SK-N-SH (cell line): ENCODE results near the gene SLC38A7. TPM values are rescaled to one million over a fixed set of nuclear protein-coding genes. Genes with fewer than 3 reads are reported as not detected.

Experiments
- CTCF ChIA-PET: fragments of 300-600, 350-600 bp; formaldehyde crosslinking; extraction: SDS; loops from one replicate; lab custom pipeline; 2021; lab: Yijun Ruan, JAX
- POLR2A ChIA-PET: fragments of 350-600 bp; sonication (Branson Sonifier 250); formaldehyde crosslinking; extraction: SDS; loops from one replicate; lab custom pipeline; 2020; ENCODE audit warnings: antibody characterized with exemption, inconsistent platforms; lab: Yijun Ruan, JAX
- DNase-seq: peaks from one replicate; pipeline ENCODE4 v3.0.0; 2012
- H2AFZ ChIP-seq: fragments of 200-600 bp; sonication (generic); 2 replicates; pipeline ENCODE4 v1.8.1; 2016; ENCODE audit warnings: antibody characterized with exemption, mild to moderate bottlenecking, low read depth
- H3F3A ChIP-seq: fragments of 200-600 bp; sonication (generic); replicated peaks from 2 replicates; pipeline ENCODE3; 2016; ENCODE audit warnings: antibody characterized with exemption, mild to moderate bottlenecking; ENCODE audit not compliant: insufficient read depth
- H3K27ac ChIP-seq, 2 experiments: fragments of 200-500 bp in 1 of 2; fragments of 200-600 bp in 1 of 2; sonication (Bioruptor generic) in 1 of 2; sonication (generic), shearing (Covaris generic) in 1 of 2; 2 replicates each; pipeline versions ENCODE4 v1.5.1 to v1.6.1; 2014 to 2016; ENCODE audit warnings: low read depth in 2 of 2, inconsistent platforms in 1 of 2, low read length in 1 of 2, mild to moderate bottlenecking in 1 of 2, mixed read lengths in 1 of 2
- H3K27me3 ChIP-seq: fragments of 200-600 bp; sonication (generic), shearing (Covaris generic); 2 replicates; pipeline ENCODE4 v1.6.1; 2016; ENCODE audit warnings: mixed run types; ENCODE audit not compliant: insufficient read depth
- H3K36me3 ChIP-seq, 2 experiments: fragments of 200-500 bp in 1 of 2; fragments of 200-600 bp in 1 of 2; sonication (Bioruptor generic) in 1 of 2; sonication (generic) in 1 of 2; replicated peaks in 1 of 2; 2 replicates each; pipeline versions ENCODE3 to v1.5.1; 2014 to 2016; ENCODE audit warnings: low read length in 1 of 2, mild to moderate bottlenecking in 1 of 2; ENCODE audit not compliant: insufficient read depth in 2 of 2, control insufficient read depth in 1 of 2
- H3K4me1 ChIP-seq, 2 experiments: fragments of 200-500 bp in 1 of 2; fragments of 200-600 bp in 1 of 2; sonication (Bioruptor generic) in 1 of 2; sonication (generic), shearing (Covaris generic) in 1 of 2; 2 replicates each; pipeline versions ENCODE4 v1.5.1 to v1.6.1; 2014 to 2016; ENCODE audit warnings: low read depth in 1 of 2, low read length in 1 of 2, mixed run types in 1 of 2; ENCODE audit not compliant: insufficient read depth in 2 of 2, control insufficient read depth in 1 of 2
- H3K4me2 ChIP-seq: fragments of 200-600 bp; sonication (generic), shearing (Covaris generic); 2 replicates; pipeline ENCODE4 v1.6.1; 2017; ENCODE audit warnings: mixed run types
- H3K4me3 ChIP-seq, 2 experiments: fragments of 200-500 bp in 1 of 2; fragments of 200-600 bp in 1 of 2; sonication (Bioruptor generic) in 1 of 2; sonication (generic), shearing (Covaris generic) in 1 of 2; 2 replicates each; pipeline versions ENCODE4 v1.5.1 to v1.8.1; 2014 to 2016; ENCODE audit warnings: low read depth in 2 of 2, inconsistent platforms in 1 of 2, low read length in 1 of 2, mild to moderate bottlenecking in 1 of 2, mixed read lengths in 1 of 2, moderate library complexity in 1 of 2
- H3K79me2 ChIP-seq: fragments of 200-600 bp; sonication (generic); 2 replicates; pipeline ENCODE4 v1.8.1; 2017; ENCODE audit warnings: mild to moderate bottlenecking; ENCODE audit not compliant: insufficient read depth
- H3K9ac ChIP-seq: fragments of 200-600 bp; sonication (generic); 2 replicates; pipeline ENCODE4 v1.6.1; 2017; ENCODE audit warnings: mixed run types
- H3K9me2 ChIP-seq: fragments of 200-600 bp; sonication (generic); 2 replicates; pipeline ENCODE4 v1.6.1; 2017; ENCODE audit warnings: mixed run types
- H3K9me3 ChIP-seq: fragments of 200-600 bp; sonication (generic); 2 replicates; pipeline ENCODE4 v1.6.1; 2017; ENCODE audit warnings: mixed run types, mild to moderate bottlenecking, moderate library complexity
- H4K20me1 ChIP-seq: fragments of 200-600 bp; sonication (generic); 2 replicates; pipeline ENCODE4 v1.6.1; 2017; ENCODE audit warnings: mild to moderate bottlenecking, mixed run types; ENCODE audit not compliant: insufficient read depth
- ELF1 ChIP-seq: IDR thresholded peaks from 2 replicates; pipeline ENCODE4 v1.4.0; 2012
- FOSL2 ChIP-seq: IDR thresholded peaks from 2 replicates; pipeline ENCODE4 v1.4.0; 2012; ENCODE audit warnings: low read depth, mild to moderate bottlenecking, moderate library complexity, borderline replicate concordance
- FOXJ3 ChIP-seq: sonication (generic); formaldehyde crosslinking; IDR thresholded peaks from 2 replicates; pipeline ENCODE4 v1.5.1; 2020; ENCODE audit warnings: mild to moderate bottlenecking, missing genetic modification reagents
- GABPA ChIP-seq: IDR thresholded peaks from 2 replicates; pipeline ENCODE4 v1.4.0; 2012; ENCODE audit warnings: low read depth, mild to moderate bottlenecking
- JUND ChIP-seq: IDR thresholded peaks from 2 replicates; pipeline ENCODE4 v1.4.0; 2012
- MEF2A ChIP-seq: IDR thresholded peaks from 2 replicates; pipeline ENCODE4 v1.4.0; 2012; ENCODE audit warnings: low read depth, borderline replicate concordance
- MXI1 ChIP-seq: IDR thresholded peaks from 2 replicates; pipeline ENCODE4 v1.6.1; 2012; ENCODE audit warnings: mild to moderate bottlenecking, low read depth, low read length, improper control_type of control experiment
- NRF1 ChIP-seq: IDR thresholded peaks from 2 replicates; pipeline ENCODE4 v1.6.1; 2012; ENCODE audit warnings: low read depth, mild to moderate bottlenecking, low read length
- PBX3 ChIP-seq: IDR thresholded peaks from 2 replicates; pipeline ENCODE4; 2012
- RAD21 ChIP-seq: IDR thresholded peaks from 2 replicates; pipeline ENCODE4 v1.6.1; 2012; ENCODE audit warnings: mild to moderate bottlenecking, low read length
- RCOR1 ChIP-seq: fragments of 150-350 bp; IDR thresholded peaks from 2 replicates; pipeline ENCODE4 v1.6.1; 2017; ENCODE audit warnings: antibody characterized with exemption, low read length
- SIN3A ChIP-seq: IDR thresholded peaks from 2 replicates; pipeline ENCODE4 v1.6.1; 2012; ENCODE audit warnings: low read depth, mild to moderate bottlenecking, low read length, moderate library complexity, borderline replicate concordance
- SMC3 ChIP-seq: IDR thresholded peaks from 2 replicates; pipeline ENCODE4 v1.6.1; 2012; ENCODE audit warnings: low read depth, low read length, improper control_type of control experiment
- TEAD4 ChIP-seq: IDR thresholded peaks from 2 replicates; pipeline ENCODE4 v1.4.0; 2012; ENCODE audit warnings: mild to moderate bottlenecking, borderline replicate concordance; ENCODE audit not compliant: insufficient read depth
- USF1 ChIP-seq: IDR thresholded peaks from 2 replicates; pipeline ENCODE4 v1.4.0; 2012; ENCODE audit warnings: low read depth, borderline replicate concordance
- YY1 ChIP-seq: IDR thresholded peaks from 2 replicates; pipeline ENCODE4 v1.4.0; 2012; ENCODE audit warnings: low read depth, mild to moderate bottlenecking
- ZBTB33 ChIP-seq: IDR thresholded peaks from 2 replicates; pipeline ENCODE4 v1.4.0; 2012; ENCODE audit warnings: low read depth, borderline replicate concordance
- WGBS: methylation state at CpG from one replicate; pipeline ENCODE4 v1.1.6; 2017; ENCODE audit warnings: low lambda C conversion rate; 5-methylcytosine and 5-hydroxymethylcytosine counted together
- polyA plus RNA-seq, 3 experiments: library from polyadenylated mRNA; depleted of rRNA; stranded (reverse); fragments of >200 nt; gene quantifications; 2 replicates each; pipeline ENCODE4 v1.2.3, GENCODE V29; 2012
- TF ChIP-seq, protein P1 (sequence below): fragments of 150-350 bp; IDR thresholded peaks from 2 replicates; pipeline ENCODE4 v1.6.1; 2017; ENCODE audit warnings: antibody characterized with exemption, low read length, low read depth, borderline replicate concordance
- TF ChIP-seq, protein P2 (sequence below): fragments of 150-350 bp; IDR thresholded peaks from 2 replicates; pipeline ENCODE4 v1.6.1; 2016; ENCODE audit warnings: mild to moderate bottlenecking, low read depth, low read length

SLC38A7 gene
- polyA plus RNA-seq, 1 of the 3 experiments (the other 2 are of a cell fraction) = 14.1 TPM

- Histone ChIP-seq H3K9me2 (no peaks in the 10 kb centered on the region), H3K36me3 (peaks cover 59 to 60% of the 10 kb centered on the region in 2 experiments), H3K9ac (no peak overlapping the region)
- TF ChIP-seq SMC3 = no peak
- no peak for TF ChIP-seq FOSL2
- TF ChIP-seq ZBTB33 = no peak
- TF ChIP-seq SIN3A = no peak
- TF ChIP-seq FOXJ3 (CRISPR knock-in tag) = no peak
- no peak for TF ChIP-seq JUND
- no peak for TF ChIP-seq TEAD4
- TF ChIP-seq, all 33 proteins: peak for 0
- Histone ChIP-seq H3K9me3 (no peaks in the 10 kb centered on the region), H3K27ac (no peak overlapping the region), H3K79me2 (no peaks in the 10 kb centered on the region), H3K4me2 (no peak overlapping the region), H2AFZ (no peak overlapping the region), H3K27me3 (no peaks in the 10 kb centered on the region), H3K4me3 (no peak overlapping the region), H3K4me1 (no peaks in the 10 kb centered on the region), H3F3A (no peaks in the 10 kb centered on the region), H4K20me1 (no peaks in the 10 kb centered on the region)
- CTCF ChIA-PET = interaction anchor here (2.1 kb wide), 1 partner anchor 38 kb away, joined by 5 read pairs; no protein-coding TSS in a partner anchor
- no peak for DNase-seq
- POLR2A ChIA-PET = no interaction called here
- 94% methylated on average over 13 of the region's 13 CpGs for WGBS
These were observed 33.4 kb upstream of the SLC38A7 start for GRCh38 chr16:58717994-58718393.

GRCh38 chr16:58716468-58716867 is 31.9 kb upstream of the SLC38A7 start:
- H2AFZ ChIP-seq = no peak overlapping the region
- POLR2A ChIA-PET = no interaction called here
- TF ChIP-seq RCOR1 (no peak), MEF2A (no peak), USF1 (no peak), ELF1 (no peak), SMC3 (no peak), SIN3A (no peak), PBX3 (no peak), FOSL2 (no peak), YY1 (no peak), NRF1 (no peak), RAD21 (no peak), MXI1 (no peak), GABPA (no peak)
- TF ChIP-seq, protein P1, sequence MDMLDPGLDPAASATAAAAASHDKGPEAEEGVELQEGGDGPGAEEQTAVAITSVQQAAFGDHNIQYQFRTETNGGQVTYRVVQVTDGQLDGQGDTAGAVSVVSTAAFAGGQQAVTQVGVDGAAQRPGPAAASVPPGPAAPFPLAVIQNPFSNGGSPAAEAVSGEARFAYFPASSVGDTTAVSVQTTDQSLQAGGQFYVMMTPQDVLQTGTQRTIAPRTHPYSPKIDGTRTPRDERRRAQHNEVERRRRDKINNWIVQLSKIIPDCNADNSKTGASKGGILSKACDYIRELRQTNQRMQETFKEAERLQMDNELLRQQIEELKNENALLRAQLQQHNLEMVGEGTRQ = no peak
- TF ChIP-seq, protein P2, sequence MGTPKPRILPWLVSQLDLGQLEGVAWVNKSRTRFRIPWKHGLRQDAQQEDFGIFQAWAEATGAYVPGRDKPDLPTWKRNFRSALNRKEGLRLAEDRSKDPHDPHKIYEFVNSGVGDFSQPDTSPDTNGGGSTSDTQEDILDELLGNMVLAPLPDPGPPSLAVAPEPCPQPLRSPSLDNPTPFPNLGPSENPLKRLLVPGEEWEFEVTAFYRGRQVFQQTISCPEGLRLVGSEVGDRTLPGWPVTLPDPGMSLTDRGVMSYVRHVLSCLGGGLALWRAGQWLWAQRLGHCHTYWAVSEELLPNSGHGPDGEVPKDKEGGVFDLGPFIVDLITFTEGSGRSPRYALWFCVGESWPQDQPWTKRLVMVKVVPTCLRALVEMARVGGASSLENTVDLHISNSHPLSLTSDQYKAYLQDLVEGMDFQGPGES = no peak
- TF ChIP-seq, all 33 proteins: peak for 0
- 94% methylated on average over 8 of the region's 8 CpGs for WGBS
- no peaks in the 10 kb centered on the region for H3K9me3 ChIP-seq
- no peak overlapping the region for H3K27ac ChIP-seq
- H3F3A ChIP-seq = no peaks in the 10 kb centered on the region
- no peak overlapping the region for H3K4me3 ChIP-seq
- H4K20me1 ChIP-seq = no peaks in the 10 kb centered on the region
- peaks cover 57 to 70% of the 10 kb centered on the region in 2 experiments for H3K36me3 ChIP-seq
- CTCF ChIA-PET = interaction anchor here (2.1 kb wide), 1 partner anchor 40 kb away, joined by 5 read pairs; no protein-coding TSS in a partner anchor
- no peaks in the 10 kb centered on the region for H3K4me1 ChIP-seq
- no peak overlapping the region for H3K4me2 ChIP-seq
- no peak for DNase-seq
- H3K79me2 ChIP-seq = no peaks in the 10 kb centered on the region
- no peak overlapping the region for H3K9ac ChIP-seq
- H3K27me3 ChIP-seq = no peaks in the 10 kb centered on the region
- no peaks in the 10 kb centered on the region for H3K9me2 ChIP-seq
